Stimulated activated CD8-positive, alpha-beta memory T cell treated with anti-CD3 and anti-CD28 coated beads, Interleukin-7, amount 100 ng/mL, for 24 hours (primary cell): ENCODE measurements around the gene HMMR.

Experiments
- DNase-seq: peaks from one replicate; pipeline ENCODE4 v3.0.0-alpha.2; 2020; ENCODE audit warnings: low read depth

Gene HMMR

DNA sequence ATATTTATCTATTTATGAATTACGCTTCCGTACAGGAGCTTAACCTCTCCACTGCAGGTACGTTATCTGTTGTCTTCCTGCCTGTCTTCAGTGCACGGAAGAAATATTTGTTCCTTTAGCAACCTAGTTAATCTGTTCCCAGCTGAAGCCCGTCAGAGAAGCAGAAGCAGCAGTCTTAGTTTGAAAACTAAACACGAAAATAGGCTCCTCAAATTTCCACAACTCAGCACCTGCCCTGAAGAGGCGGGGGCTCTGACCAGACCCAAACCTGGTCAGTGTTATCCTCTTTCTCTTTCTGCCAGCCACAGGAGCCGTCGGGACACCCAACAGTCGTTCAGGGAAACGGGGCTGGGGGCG is 992 bp upstream of the HMMR start:
- no peak for DNase-seq

DNA sequence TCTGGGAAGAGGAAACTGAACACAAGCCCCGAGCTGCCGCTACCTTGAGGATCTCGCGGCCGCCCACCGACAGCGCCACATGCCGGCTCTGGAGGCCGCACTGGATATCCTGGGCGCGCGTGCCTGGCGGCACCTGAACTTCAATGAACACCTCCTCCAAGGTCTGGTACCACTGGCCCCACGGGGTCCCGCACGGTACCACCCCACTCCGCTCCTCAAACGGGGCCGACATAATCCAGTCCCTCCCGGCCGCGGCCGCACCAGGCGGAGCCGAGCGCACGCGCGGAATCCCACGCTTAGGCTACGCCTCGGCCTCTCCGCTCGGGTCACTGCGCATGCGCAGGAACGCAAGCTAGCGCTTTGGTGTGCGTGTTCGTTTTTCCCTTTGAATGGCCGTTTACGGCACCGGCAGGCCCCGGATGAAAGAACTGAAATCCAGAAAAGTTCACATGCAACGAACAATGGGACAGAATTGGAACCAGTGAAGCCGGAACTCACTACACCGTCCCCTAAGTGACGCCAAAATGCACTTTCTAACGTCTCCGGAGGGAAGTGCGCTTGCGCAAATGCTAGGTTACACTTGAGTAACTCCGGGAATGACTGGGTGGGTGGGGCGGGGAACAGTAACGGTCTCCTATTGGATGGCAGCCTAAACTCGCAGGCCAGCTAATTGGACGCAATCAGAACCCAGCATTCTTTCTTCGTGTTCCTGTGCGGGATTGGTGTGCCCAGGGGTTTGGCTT is 442 bp upstream of the HMMR start, which contains the start of gene NUDCD2:
Gene NUDCD2, minus strand, starts transcription at position 284 of the 743 bp plus-strand sequence. Its CDS starts 52 bp downstream, at position 232.
- DNase-seq = peak; percentile 89

DNA sequence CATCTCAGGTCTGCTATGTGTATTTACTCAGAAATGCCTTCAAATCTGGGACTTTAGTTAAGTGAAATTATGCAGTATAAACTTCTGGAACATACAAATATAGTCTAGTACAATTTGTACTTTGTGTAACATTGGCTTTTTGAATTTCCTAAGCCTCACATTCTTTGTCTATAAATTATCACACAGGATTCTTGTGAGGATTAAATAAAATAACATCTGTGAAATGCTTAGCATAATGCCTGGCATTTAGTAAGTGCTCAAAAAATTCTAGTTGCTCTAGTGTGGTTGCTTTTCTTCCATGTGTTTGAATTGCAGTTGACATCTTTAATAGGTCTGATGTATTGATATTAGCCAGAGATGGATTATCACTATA is 2.6 kb downstream of the HMMR start:
- DNase-seq = no peak

DNA sequence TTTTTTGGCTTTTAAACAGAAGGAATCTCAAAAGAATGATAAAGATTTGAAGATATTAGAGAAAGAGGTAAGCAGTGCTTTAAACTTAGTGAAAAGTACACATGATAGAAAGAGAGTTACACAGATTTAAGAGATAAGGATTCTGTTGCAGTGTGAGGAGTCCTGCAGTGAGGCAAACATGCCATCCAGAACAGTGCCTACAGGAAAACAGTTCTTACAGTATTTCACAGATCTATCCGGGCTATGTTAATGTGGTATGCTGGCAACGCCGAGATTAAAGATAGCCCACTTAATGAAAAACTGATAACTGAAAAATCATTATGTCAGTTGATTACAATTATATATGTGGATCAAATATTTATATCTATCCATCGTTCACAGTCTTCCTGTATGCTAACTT is 7.2 kb downstream of the HMMR start:
- no peak for DNase-seq

DNA sequence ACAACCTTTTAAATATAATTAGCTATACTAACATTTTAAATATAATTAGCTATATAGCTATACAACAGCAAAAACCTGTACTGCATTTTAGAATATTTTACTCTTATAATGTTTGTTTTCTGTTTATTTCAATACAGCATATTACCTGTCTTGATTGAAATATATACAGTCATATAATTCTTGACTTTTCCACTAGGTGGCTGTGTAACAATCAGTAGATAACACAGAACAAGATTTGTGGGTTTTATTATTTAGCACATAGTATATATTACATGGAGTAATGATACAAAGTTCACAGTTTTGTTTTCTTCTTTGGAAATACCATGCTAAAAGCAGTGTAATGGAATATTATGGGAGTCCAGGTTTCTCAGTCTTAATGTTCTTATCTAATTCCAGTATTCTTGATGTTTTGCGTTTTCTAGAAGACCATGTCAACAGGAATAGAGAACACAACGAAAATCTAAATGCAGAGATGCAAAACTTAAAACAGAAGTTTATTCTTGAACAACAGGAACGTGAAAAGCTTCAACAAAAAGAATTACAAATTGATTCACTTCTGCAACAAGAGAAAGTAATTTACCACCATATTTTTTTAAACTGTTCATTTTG is 13.3 kb downstream of the HMMR start:
- DNase-seq = no peak

DNA sequence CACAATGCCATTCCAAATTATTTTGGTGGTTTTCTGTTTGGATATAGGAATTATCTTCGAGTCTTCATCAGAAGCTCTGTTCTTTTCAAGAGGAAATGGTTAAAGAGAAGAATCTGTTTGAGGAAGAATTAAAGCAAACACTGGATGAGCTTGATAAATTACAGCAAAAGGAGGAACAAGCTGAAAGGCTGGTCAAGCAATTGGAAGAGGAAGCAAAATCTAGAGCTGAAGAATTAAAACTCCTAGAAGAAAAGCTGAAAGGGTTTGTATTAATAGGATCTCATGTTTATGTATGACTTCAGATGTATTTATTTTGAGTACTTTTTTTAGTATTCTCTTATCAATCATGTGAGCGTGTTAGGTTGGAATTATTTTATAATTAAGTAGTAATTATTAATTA is 15.0 kb downstream of the HMMR start:
- no peak for DNase-seq

DNA sequence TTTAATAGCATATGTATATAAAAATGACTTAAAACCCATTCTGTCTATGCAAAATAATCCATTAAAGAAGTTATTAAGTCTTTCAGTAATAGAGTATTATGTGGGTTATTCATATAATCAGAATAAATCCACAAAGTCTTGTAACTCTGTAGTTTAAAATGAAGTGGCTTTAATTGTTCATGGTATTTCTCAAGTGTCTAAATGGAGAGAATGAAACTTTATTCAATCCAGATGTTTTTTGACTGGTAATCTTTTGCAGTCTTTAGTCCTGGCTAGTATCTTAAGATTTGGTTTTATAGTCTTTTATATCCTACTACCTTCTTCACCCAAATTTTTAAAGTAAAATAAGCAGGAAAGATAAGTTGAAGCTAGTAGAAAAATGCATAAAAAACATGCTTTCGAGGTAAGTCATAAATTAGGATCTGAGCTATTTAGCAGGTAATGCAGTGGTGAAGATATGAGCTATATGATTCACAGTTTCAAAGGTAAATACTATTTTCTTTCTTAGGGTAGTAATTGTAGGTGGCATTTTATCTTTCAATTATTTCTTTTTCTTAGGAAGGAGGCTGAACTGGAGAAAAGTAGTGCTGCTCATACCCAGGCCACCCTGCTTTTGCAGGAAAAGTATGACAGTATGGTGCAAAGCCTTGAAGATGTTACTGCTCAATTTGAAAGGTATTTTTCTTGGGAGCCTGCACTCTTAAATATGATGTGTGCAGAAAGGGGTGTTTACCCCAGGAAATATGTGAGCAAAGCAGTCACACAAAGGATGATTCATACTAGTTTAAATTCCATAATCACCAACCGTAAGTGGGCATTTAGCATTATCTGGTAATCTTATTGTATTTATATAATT is 17.9 kb downstream of the HMMR start:
- DNase-seq = no peak

DNA sequence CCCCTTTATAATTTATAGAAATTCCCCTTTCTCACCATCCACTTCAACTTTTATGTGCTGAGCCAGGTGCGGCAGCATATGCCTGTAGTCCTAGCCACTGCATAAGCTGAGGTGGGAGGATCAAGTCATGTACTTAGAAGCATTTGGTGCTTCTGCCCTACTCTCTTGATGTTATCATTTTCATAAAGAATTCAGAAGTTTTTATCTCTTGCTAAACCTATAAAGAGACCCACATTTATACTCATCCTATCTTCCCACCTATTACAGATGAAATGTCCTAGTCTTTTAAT is 18.5 kb downstream of the HMMR start:
- no peak for DNase-seq

DNA sequence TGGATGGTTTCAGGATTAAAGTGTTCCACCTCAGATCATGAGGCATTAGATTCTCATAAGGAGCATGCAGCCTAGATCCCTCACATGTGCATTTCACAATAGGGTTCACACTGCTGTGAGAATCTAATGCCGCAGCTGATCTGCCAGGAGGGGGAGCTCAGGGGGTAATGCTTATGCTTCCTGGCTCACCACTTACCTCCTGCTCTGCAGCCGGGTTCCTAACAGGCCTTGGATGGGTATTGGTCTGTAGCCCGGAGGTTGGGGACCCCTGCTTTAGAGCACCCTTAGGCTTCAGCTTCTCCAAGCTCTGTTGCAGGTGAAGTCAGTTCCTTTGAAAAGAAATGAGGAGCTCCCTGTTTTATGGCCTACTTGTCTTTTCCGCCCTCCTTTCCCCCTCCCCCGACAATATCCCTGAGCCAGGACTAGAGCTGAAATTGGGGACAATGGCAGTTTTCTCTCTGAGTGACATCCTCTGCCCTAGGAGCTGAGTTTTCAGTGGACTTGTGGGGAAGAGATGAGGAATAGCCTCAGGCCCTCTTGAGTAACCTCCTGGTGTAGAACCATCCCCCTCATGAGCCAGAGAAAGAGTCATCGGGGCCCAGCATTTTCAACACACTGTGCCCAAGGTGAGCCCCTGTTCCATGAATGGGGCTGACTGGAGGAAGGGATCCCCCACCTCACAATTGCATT is 28.8 kb downstream of the HMMR start:
- no peak for DNase-seq

DNA sequence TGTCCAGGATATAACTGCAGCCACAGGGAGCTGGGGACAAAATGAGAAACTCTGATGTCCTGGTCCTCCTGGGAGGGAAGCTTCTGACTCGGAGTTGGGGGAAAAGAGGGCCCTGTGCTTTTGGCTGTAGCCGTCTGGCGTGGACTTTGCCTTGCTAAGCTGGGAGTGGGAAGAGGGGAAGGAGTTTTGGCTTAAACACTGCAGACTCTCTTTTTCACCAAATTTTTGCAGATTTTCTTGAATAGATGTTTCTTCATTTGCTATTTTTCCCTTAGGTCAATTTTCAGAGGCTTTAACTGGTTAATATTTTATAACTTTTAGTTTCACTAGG is 29.3 kb downstream of the HMMR start:
- no peak for DNase-seq

DNA sequence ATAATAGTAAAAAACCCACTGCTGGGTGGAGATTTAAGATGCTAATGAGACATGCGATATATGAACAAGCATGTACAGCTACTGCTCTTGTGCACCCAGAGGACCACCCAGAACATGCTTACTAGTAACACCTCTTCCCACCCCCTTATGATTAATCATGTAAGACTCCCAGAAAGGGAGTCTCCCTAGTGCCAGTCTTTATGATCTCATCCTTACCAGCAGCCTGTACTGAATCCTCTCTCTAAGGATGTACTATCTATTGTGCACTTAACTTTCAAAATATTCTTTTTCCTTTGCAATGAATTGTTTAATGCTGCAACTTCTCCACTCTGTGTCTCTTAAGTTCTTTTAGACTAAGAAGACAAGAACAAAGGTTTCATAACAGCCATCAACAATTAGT is 35.9 kb downstream of the HMMR start:
- no peak for DNase-seq

DNA sequence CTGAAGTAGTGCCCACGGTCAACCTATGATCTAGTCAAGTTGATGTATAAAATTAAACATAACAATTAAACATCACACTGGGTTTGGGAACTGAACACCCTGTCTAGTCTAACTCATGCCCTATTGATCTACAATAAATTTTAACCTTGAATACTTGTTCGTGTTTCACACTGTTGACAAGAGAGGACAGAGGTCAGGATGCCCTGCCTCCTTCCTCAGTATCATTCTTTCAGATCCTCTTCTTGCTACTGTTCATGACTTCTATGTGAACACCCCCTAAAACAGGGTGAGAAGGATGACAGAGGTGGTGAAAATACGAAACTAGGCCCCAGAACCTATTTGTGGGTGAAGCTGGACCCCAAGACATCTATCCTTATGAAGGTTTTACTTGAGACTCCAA is 36.9 kb downstream of the HMMR start:
- DNase-seq = no peak

DNA sequence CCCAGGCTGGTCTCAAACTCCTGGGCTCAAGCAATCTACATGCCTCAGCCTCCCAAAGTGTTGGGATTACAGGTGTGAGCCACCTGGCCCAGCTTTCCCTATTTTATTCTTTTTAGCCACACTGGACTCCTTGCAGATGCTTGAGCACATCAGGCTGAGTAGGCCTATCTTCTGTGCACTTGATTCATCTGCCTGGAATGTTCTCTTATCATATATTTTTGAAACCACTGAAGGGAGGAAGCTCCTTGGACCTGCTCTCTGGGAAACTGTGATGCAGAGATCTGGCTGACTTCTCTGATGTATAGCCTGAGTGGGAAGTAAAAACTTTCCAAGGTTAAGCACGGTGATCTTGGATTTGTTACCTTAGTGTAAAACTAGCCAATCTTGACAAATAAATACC is 38.5 kb downstream of the HMMR start:
- no peak for DNase-seq

DNA sequence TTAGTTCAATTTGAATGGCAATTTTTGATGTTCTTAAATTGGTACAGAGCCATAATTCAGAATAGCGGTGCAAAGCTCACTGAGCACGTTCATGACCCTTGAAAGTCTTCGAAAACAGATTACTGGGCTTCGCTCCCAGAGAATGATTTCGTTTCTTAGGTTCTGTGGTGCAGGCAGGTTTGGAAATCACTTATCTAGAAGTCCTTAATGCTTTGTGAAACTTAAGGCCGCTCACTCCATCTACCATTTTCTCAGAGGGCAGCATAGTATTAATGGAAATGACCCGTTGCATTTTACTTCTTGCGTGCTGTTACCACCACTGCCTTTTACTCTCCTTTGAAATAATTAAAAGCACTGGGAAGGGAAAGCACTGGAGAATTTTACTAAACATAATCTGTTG is 42.1 kb downstream of the HMMR start:
- no peak for DNase-seq

DNA sequence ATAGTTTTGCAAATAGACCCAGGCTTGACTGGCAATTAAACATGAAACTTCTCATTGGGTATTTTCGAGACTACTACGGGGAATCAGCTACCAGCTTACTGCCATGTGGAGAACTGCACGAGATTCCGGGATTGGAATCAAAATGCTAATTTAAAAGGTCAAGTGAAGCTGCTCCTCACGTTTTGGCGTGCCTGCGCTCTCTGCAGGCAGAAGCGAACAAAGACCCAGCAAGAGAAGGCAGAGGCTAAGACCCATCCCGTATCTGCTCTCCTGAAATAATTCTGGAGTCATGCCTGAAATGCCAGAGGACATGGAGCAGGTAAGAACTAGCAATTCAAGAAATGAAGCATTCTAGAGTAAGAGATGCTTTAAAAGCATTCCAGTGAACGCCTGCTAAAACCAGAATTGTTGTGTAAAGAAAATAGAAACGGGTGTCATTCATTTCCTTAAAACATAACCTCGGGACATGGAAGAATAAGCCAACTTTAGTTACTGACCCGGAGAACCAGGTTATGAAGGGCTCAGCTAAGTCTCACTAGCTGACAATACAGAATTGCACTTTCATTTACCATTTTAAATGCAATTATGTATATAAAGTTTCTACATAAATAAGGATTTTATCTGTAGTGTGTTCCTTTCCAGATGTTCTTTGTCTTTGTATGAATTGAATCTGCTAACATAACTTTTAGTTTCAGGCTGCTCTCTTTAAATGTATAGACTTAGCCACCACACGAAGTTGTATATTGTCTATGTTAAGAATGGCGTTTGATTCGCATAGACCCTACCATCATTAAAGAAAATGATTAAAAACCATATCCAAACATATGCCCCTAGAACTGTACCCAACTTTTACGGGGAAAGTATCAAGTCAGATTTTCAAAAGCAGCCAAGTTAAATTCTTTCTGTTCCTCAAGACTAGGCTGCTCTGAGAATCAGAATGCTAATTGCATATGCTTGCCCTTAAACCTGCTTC is 43.0 kb downstream of the HMMR start:
- DNase-seq = no peak

DNA sequence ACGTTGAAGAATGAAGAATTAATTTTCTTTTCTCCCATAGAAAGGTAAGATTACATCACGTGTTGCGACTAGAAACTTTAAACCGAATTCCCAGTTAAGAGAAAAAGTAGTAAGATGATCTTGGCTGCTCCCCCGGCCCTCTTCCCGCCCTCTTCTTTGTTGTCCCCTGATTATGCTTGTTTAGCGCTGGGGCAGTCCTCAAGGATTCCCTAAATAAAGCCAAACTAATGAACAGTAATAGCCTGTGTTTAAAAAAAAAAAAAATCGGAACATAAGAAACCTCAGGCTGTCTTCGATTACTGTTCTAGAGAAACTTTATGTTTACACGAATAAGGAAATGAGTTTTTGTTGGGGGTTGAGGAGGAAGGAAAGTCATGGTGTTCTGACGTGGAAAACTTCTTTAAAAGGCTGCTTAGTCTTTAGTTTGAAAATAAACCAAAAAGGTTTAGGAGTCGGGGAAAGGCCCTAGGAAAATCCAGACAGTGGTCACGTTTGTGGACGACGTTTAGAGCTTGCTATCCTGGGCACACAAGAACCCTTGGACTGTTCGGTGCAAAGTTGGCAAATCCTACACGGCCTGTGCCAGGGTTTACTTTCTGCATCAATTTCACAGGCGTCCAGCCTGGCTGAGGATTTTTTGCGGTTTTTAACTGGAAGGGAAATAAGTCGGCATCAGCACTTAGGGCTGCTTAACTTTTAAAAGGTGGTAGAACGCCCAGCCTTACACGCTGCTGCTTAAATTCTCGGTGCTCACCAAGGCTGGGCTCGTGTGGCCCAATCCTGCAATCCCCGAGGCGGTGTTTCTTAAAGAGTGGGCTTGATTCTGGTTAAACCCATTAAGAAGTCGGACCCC is 43.9 kb downstream of the HMMR start:
- DNase-seq = no peak

DNA sequence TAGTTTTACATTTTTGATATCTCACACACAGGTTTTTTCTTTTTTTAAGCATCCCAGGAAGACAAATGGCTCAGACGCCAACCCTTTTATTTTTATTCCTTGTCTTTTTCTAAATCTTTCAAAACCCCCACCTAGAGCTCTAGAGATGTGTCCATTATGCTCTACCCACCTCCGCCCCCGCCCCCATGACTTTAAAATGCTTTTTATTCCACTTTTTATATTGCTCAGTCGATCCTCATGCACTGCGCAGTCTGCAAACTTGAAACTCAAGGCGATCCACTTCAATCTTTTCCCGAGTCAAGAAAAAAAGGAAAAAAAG is 44.6 kb downstream of the HMMR start:
- DNase-seq = no peak

DNA sequence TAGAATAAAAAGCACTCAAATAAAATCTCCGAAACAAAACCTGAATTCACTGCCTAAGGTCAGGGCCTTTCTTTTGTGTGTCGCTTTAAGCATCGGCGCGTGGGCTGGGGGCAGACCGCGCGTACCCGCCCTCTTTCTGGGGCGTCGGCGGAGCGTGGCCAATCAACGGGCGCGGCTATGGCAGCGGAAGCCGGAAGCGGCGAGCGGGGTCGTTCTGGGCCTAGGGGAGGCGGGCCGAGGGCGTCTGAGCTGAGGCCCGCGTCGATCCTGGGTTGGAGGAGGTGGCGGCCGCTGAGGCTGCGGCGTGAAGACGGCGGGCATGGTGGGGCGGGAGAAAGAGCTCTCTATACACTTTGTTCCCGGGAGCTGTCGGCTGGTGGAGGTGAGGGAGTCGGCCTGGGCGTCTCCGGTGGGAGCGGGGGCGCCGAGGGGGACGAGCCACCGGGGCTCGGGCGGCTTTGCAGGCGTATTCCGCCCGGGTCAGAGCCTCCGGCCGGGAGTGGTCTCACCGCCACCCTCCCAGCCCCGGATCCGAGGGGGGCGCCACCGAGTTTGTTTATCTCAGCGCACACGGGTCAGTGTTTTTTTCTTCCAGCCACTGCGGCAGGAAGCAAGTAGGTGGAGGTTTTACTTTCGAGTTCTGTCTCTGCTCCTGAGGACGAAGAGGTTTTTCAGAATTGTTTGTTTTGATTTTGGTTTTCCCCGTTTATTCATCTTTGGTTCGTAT is 45.1 kb downstream of the HMMR start, which contains the start of gene MAT2B:
Gene MAT2B, plus strand, starts transcription at position 252 of the 727 bp plus-strand sequence. Its CDS starts 68 bp downstream, at position 320.
- DNase-seq = peak; percentile 86

DNA sequence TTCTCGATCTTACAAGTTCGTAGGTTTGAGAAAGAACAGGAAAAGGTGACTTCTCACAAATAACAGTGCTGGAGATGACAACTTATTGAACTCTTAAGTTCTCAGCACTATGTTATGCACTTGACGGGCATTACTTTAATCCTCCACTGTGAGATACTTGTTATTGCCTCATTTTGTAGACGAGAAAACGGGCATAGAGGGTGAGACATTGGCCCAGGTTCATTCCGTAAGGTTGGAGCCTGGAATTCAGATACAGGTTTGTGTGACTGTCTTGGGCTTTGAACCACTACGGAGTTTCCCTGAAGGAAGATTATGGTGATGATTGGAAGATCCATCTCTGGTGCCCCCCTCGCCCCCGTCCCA is 45.6 kb downstream of the HMMR start:
- DNase-seq = no peak

DNA sequence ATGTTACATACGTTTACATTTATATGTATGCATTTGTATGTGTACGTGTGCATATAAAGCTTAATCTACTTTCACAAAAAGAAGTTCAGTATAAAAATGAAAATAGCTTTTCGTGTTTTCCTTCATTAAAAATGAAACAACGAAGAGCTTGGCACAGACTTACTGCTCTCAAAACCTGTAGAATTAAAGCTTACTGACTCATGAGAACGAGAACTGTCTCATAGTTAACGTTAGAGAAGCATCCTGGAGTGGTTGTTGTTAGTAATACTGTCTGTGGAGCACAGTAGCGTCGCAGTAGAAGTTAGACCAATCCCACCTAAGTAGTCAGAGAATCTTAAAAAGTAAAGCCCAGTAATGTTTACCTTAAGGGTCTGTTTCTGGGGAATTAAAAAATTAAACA is 46.3 kb downstream of the HMMR start:
- DNase-seq = no peak
